Stimulated activated naive B cell treated with anti-CD40 and anti-IgM and Interleukin-4, amounts not matched to agents 10 μg/mL and 1 μg/mL and 100 μg/mL, for 72 hours (primary cell): ENCODE data around the gene RALGAPB.
"Not testable (repeated sequence)": the region's sequence is repeated elsewhere in the genome, so short reads cannot be mapped to it uniquely, and the experiment has no call there.

Experiments used
- ATAC-seq, 2 donors: fragments of 150-1000 bp; cut with Tn5 transposase; replicated peaks; 2 replicates each; pipeline ENCODE4 v1.10.0; 2021; ENCODE audit warnings: moderate library complexity in 1 of 2
- DNase-seq: peaks from one replicate; pipeline ENCODE4 v3.0.0; 2021
- H3K27ac Mint-ChIP-seq: one replicate; pipeline ENCODE4 v1.8.0; 2022; ENCODE audit warnings: mild to moderate bottlenecking, mixed read lengths
- H3K27me3 Mint-ChIP-seq, 2 donors: one replicate each; pipeline ENCODE4 v1.8.0; 2022; ENCODE audit warnings: mixed read lengths in 2 of 2
- H3K36me3 Mint-ChIP-seq, 2 donors: one replicate each; pipeline ENCODE4 v1.8.0; 2022; ENCODE audit warnings: mixed read lengths in 2 of 2, mild to moderate bottlenecking in 1 of 2
- H3K4me1 Mint-ChIP-seq, 2 donors: one replicate each; pipeline ENCODE4 v1.8.0; 2022; ENCODE audit warnings: mixed read lengths in 2 of 2, mild to moderate bottlenecking in 1 of 2
- H3K4me3 Mint-ChIP-seq, 2 donors: one replicate each; pipeline ENCODE4 v1.8.0; 2022; ENCODE audit warnings: mild to moderate bottlenecking in 2 of 2, mixed read lengths in 2 of 2, moderate library complexity in 1 of 2
- H3K9me3 Mint-ChIP-seq, 2 donors: one replicate each; pipeline ENCODE4 v1.8.0; 2022; ENCODE audit warnings: mixed read lengths in 2 of 2, mild to moderate bottlenecking in 1 of 2

Gene RALGAPB

GRCh38 chr20:38453941-38454340, 18.7 kb upstream of the RALGAPB start:
- DNase-seq (no peak), ATAC-seq (peak; percentile 38 to 45)
- Mint-ChIP-seq H3K36me3 (peaks cover 29 to 38% of the 10 kb centered on the region in 2 donors), H3K9me3 (no peaks in the 10 kb centered on the region), H3K4me3 (no peak overlapping the region), H3K4me1 (peaks cover 18 to 19% of the 10 kb centered on the region in 2 donors), H3K27ac (no peak overlapping the region), H3K27me3 (no peaks in the 10 kb centered on the region)

- H3K27me3 Mint-ChIP-seq, result no peaks in the 10 kb centered on the region
- peaks cover 11 to 18% of the 10 kb centered on the region in 2 donors for H3K4me1 Mint-ChIP-seq
- peaks cover 22 to 29% of the 10 kb centered on the region in 2 donors for H3K36me3 Mint-ChIP-seq
- no peak for ATAC-seq
- no peak for DNase-seq
- H3K9me3 Mint-ChIP-seq, result no peaks in the 10 kb centered on the region
- H3K27ac Mint-ChIP-seq, result no peak overlapping the region
- no peak overlapping the region for H3K4me3 Mint-ChIP-seq
Measured at GRCh38 chr20:38454556-38455473, 17.8 kb upstream of the RALGAPB start.

- peaks cover 5 to 9% of the 10 kb centered on the region in 2 donors for H3K4me1 Mint-ChIP-seq
- H3K36me3 Mint-ChIP-seq, result peaks cover 0 to 1% of the 10 kb centered on the region in 2 donors
- no peak overlapping the region for H3K4me3 Mint-ChIP-seq
- H3K9me3 Mint-ChIP-seq, result no peaks in the 10 kb centered on the region
- DNase-seq (no peak), ATAC-seq (no peak)
- no peak overlapping the region for H3K27ac Mint-ChIP-seq
- no peaks in the 10 kb centered on the region for H3K27me3 Mint-ChIP-seq
Measured at GRCh38 chr20:38458314-38458713, 14.3 kb upstream of the RALGAPB start.

GRCh38 chr20:38460040-38460623, 12.5 kb upstream of the RALGAPB start:
- H3K4me1 Mint-ChIP-seq, result no peaks in the 10 kb centered on the region
- no peaks in the 10 kb centered on the region for H3K36me3 Mint-ChIP-seq
- no peaks in the 10 kb centered on the region for H3K27me3 Mint-ChIP-seq
- ATAC-seq, result no peak
- no peak overlapping the region for H3K4me3 Mint-ChIP-seq
- H3K27ac Mint-ChIP-seq, result no peak overlapping the region
- no peak for DNase-seq
- no peaks in the 10 kb centered on the region for H3K9me3 Mint-ChIP-seq

- not testable (repeated sequence) for H3K27me3 Mint-ChIP-seq, H3K4me3 Mint-ChIP-seq, H3K36me3 Mint-ChIP-seq, ATAC-seq, H3K9me3 Mint-ChIP-seq, H3K4me1 Mint-ChIP-seq, DNase-seq, H3K27ac Mint-ChIP-seq
Measured at GRCh38 chr20:38460631-38461030, 12.0 kb upstream of the RALGAPB start.

GRCh38 chr20:38461167-38461566, 11.5 kb upstream of the RALGAPB start:
- not testable (repeated sequence) for H3K27me3 Mint-ChIP-seq, H3K4me1 Mint-ChIP-seq, H3K27ac Mint-ChIP-seq, DNase-seq, H3K4me3 Mint-ChIP-seq, ATAC-seq, H3K9me3 Mint-ChIP-seq, H3K36me3 Mint-ChIP-seq

GRCh38 chr20:38461569-38461968, 11.1 kb upstream of the RALGAPB start:
- H3K27me3 Mint-ChIP-seq, H3K4me3 Mint-ChIP-seq, H3K36me3 Mint-ChIP-seq, DNase-seq, H3K27ac Mint-ChIP-seq, H3K4me1 Mint-ChIP-seq, H3K9me3 Mint-ChIP-seq, ATAC-seq: not testable (repeated sequence)

GRCh38 chr20:38466171-38466570, 6.5 kb upstream of the RALGAPB start:
- no peak for DNase-seq
- Mint-ChIP-seq H3K9me3 (peaks cover 2 to 4% of the 10 kb centered on the region in 2 donors), H3K4me1 (no peaks in the 10 kb centered on the region), H3K36me3 (no peaks in the 10 kb centered on the region), H3K27me3 (peaks cover 0 to 4% of the 10 kb centered on the region in 2 donors), H3K27ac (no peak overlapping the region), H3K4me3 (no peak overlapping the region)
- ATAC-seq, result no peak

GRCh38 chr20:38466983-38467382, 5.7 kb upstream of the RALGAPB start:
- Mint-ChIP-seq H3K27ac (no peak overlapping the region), H3K4me1 (peaks cover 4% of the 10 kb centered on the region in 2 donors), H3K9me3 (peaks cover 2 to 4% of the 10 kb centered on the region in 2 donors), H3K27me3 (peaks cover 0 to 4% of the 10 kb centered on the region in 2 donors), H3K4me3 (no peak overlapping the region), H3K36me3 (no peaks in the 10 kb centered on the region)
- ATAC-seq (no peak), DNase-seq (no peak)

- Mint-ChIP-seq H3K9me3 (peaks cover 2 to 4% of the 10 kb centered on the region in 2 donors), H3K27ac (no peak overlapping the region), H3K36me3 (peaks cover 0 to 5% of the 10 kb centered on the region in 2 donors), H3K27me3 (peaks cover 0 to 4% of the 10 kb centered on the region in 2 donors), H3K4me3 (no peak overlapping the region), H3K4me1 (peaks cover 17 to 35% of the 10 kb centered on the region in 2 donors)
- ATAC-seq (no peak), DNase-seq (no peak)
Measured at GRCh38 chr20:38471245-38471644, 1.4 kb upstream of the RALGAPB start.

- peaks cover 0 to 4% of the 10 kb centered on the region in 2 donors for H3K27me3 Mint-ChIP-seq
- peaks cover 20 to 42% of the 10 kb centered on the region in 2 donors for H3K4me1 Mint-ChIP-seq
- ATAC-seq, result peak; percentile 23 to 24
Measured at GRCh38 chr20:38471987-38472512, 593 bp upstream of the RALGAPB start.

GRCh38 chr20:38473367-38473795, 738 bp downstream of the RALGAPB start:
- peak overlapping the region; percentile 85 for H3K27ac Mint-ChIP-seq
- H3K4me3 Mint-ChIP-seq, result peak overlapping the region; percentile 83 to 89
- H3K36me3 Mint-ChIP-seq, result peaks cover 0 to 5% of the 10 kb centered on the region in 2 donors
- DNase-seq (no peak), ATAC-seq (no peak)
- H3K27me3 Mint-ChIP-seq, result no peaks in the 10 kb centered on the region
- H3K4me1 Mint-ChIP-seq, result peaks cover 23 to 46% of the 10 kb centered on the region in 2 donors
- peaks cover 2 to 4% of the 10 kb centered on the region in 2 donors for H3K9me3 Mint-ChIP-seq

More at GRCh38 chr20:38471987-38472512, 593 bp upstream of the RALGAPB start:
- DNase-seq, result no peak
- Mint-ChIP-seq H3K4me3 (peak overlapping the region; percentile 83 to 89), H3K9me3 (peaks cover 2 to 4% of the 10 kb centered on the region in 2 donors), H3K27ac (peak overlapping the region; percentile 93), H3K36me3 (peaks cover 0 to 5% of the 10 kb centered on the region in 2 donors)

- Mint-ChIP-seq H3K9me3 (no peaks in the 10 kb centered on the region), H3K4me3 (no peak overlapping the region), H3K36me3 (peaks cover 12% of the 10 kb centered on the region in 2 donors), H3K27me3 (no peaks in the 10 kb centered on the region), H3K4me1 (peaks cover 27 to 53% of the 10 kb centered on the region in 2 donors), H3K27ac (peak overlapping the region; percentile 79)
- ATAC-seq (no peak), DNase-seq (no peak)
Measured at GRCh38 chr20:38477747-38478146, 5.1 kb downstream of the RALGAPB start.

- H3K27ac Mint-ChIP-seq, result peak overlapping the region; percentile 37
- peaks cover 23 to 56% of the 10 kb centered on the region in 2 donors for H3K4me1 Mint-ChIP-seq
- no peaks in the 10 kb centered on the region for H3K9me3 Mint-ChIP-seq
- DNase-seq (no peak), ATAC-seq (no peak)
- no peaks in the 10 kb centered on the region for H3K27me3 Mint-ChIP-seq
- H3K4me3 Mint-ChIP-seq, result no peak overlapping the region
- peaks cover 7 to 12% of the 10 kb centered on the region in 2 donors for H3K36me3 Mint-ChIP-seq
Measured at GRCh38 chr20:38479596-38479995, 7.0 kb downstream of the RALGAPB start.
